H9 (cell line): ENCODE measurements around the gene CENPP. TPM values are rescaled to one million over a fixed set of nuclear protein-coding genes. Genes with fewer than 3 reads are reported as not detected.

Experiments used
- DNase-seq: peaks from one replicate; pipeline ENCODE4 v3.0.0-alpha.2; 2017
- H2AFZ ChIP-seq: one replicate; pipeline ENCODE4 v1.6.1; 2013; ENCODE audit warnings: mild to moderate bottlenecking, low read length, control low read depth, moderate library complexity
- H2AK5ac ChIP-seq: 2 replicates; pipeline ENCODE4 v1.6.1; 2013; ENCODE audit warnings: low read length, control low read depth, mixed read lengths; ENCODE audit not compliant: insufficient read length
- H2BK120ac ChIP-seq: one replicate; pipeline ENCODE4 v1.6.1; 2013; ENCODE audit warnings: low read depth, mild to moderate bottlenecking, low read length, control low read depth, inconsistent platforms; ENCODE audit not compliant: poor library complexity, severe bottlenecking
- H2BK12ac ChIP-seq: 2 replicates; pipeline ENCODE4 v1.6.1; 2013; ENCODE audit warnings: low read length, control low read depth, mixed read lengths, low read depth; ENCODE audit not compliant: insufficient read length
- H2BK15ac ChIP-seq: 2 replicates; pipeline ENCODE4 v1.6.1; 2013; ENCODE audit warnings: low read depth, low read length, control low read depth
- H2BK20ac ChIP-seq: one replicate; pipeline ENCODE4 v1.6.1; 2013; ENCODE audit warnings: low read depth, mild to moderate bottlenecking, low read length, control low read depth, inconsistent platforms; ENCODE audit not compliant: poor library complexity, severe bottlenecking
- H2BK5ac ChIP-seq: 2 replicates; pipeline ENCODE4 v1.6.1; 2013; ENCODE audit warnings: low read length, control low read depth, mixed read lengths; ENCODE audit not compliant: insufficient read length
- H3K14ac ChIP-seq: 2 replicates; pipeline ENCODE4 v1.6.1; 2013; ENCODE audit warnings: low read length, control low read depth; ENCODE audit not compliant: insufficient read depth
- H3K18ac ChIP-seq: 2 replicates; pipeline ENCODE4 v1.6.1; 2013; ENCODE audit warnings: low read depth, mild to moderate bottlenecking, mixed read lengths, low read length, control low read depth; ENCODE audit not compliant: insufficient read length
- H3K23ac ChIP-seq: 2 replicates; pipeline ENCODE4 v1.6.1; 2013; ENCODE audit warnings: low read length, control low read depth, mixed read lengths, low read depth; ENCODE audit not compliant: insufficient read length
- H3K23me2 ChIP-seq: 2 replicates; pipeline ENCODE4 v1.6.1; 2013; ENCODE audit warnings: low read depth, mild to moderate bottlenecking, mixed read lengths, low read length, control low read depth; ENCODE audit not compliant: insufficient read length, poor library complexity, severe bottlenecking
- H3K27ac ChIP-seq: 2 replicates; pipeline ENCODE4 v1.5.1; 2013; ENCODE audit warnings: low read length, control low read depth, mixed read lengths, low read depth; ENCODE audit not compliant: insufficient read length
- H3K27me3 ChIP-seq: 2 replicates; pipeline ENCODE4 v1.6.1; 2013; ENCODE audit warnings: low read length, control low read depth, inconsistent platforms; ENCODE audit not compliant: insufficient read depth
- H3K4ac ChIP-seq: 2 replicates; pipeline ENCODE4 v1.6.1; 2013; ENCODE audit warnings: low read depth, mild to moderate bottlenecking, control low read depth, inconsistent platforms, low read length, moderate library complexity
- H3K4me1 ChIP-seq: 2 replicates; pipeline ENCODE4 v1.6.1; 2013; ENCODE audit warnings: low read length, control low read depth, inconsistent platforms; ENCODE audit not compliant: insufficient read depth
- H3K4me2 ChIP-seq: 2 replicates; pipeline ENCODE4 v1.6.1; 2013; ENCODE audit warnings: low read length, control low read depth, mixed read lengths; ENCODE audit not compliant: insufficient read length, insufficient read depth
- H3K56ac ChIP-seq: 2 replicates; pipeline ENCODE4 v1.6.1; 2013; ENCODE audit warnings: low read depth, mild to moderate bottlenecking, mixed read lengths, low read length, control low read depth; ENCODE audit not compliant: insufficient read length
- H3K79me1 ChIP-seq: 2 replicates; pipeline ENCODE4 v1.6.1; 2013; ENCODE audit warnings: low read depth, mild to moderate bottlenecking, moderate library complexity, low read length, control low read depth, inconsistent platforms; ENCODE audit not compliant: insufficient read depth, poor library complexity, severe bottlenecking
- H3K79me2 ChIP-seq: 2 replicates; pipeline ENCODE4 v1.6.1; 2013; ENCODE audit warnings: low read length, control low read depth, inconsistent platforms; ENCODE audit not compliant: insufficient read depth
- H3K9ac ChIP-seq: 2 replicates; pipeline ENCODE4 v1.6.1; 2013; ENCODE audit warnings: low read length, control low read depth, mixed read lengths; ENCODE audit not compliant: insufficient read length; ENCODE audit errors: extremely low read depth
- H3K9me3 ChIP-seq: one replicate; pipeline ENCODE4 v1.6.1; 2013; ENCODE audit warnings: low read depth, low read length, inconsistent platforms; ENCODE audit not compliant: control insufficient read depth
- H3T11ph ChIP-seq: one replicate; pipeline ENCODE4 v1.6.1; 2013; ENCODE audit warnings: mild to moderate bottlenecking, low read length, control low read depth, inconsistent platforms
- H4K20me1 ChIP-seq: one replicate; pipeline ENCODE4 v1.6.1; 2013; ENCODE audit not compliant: control insufficient read depth, insufficient read length, insufficient read depth
- H4K5ac ChIP-seq: 2 replicates; pipeline ENCODE4 v1.6.1; 2013; ENCODE audit warnings: low read depth, mild to moderate bottlenecking, mixed read lengths, low read length, control low read depth; ENCODE audit not compliant: insufficient read length
- H4K8ac ChIP-seq: replicated peaks from 2 replicates; pipeline ENCODE4 v1.6.1; 2013; ENCODE audit warnings: low read length, control low read depth, mixed read lengths, low read depth; ENCODE audit not compliant: insufficient read length
- H4K91ac ChIP-seq: 2 replicates; pipeline ENCODE4 v1.6.1; 2013; ENCODE audit warnings: low read depth, mild to moderate bottlenecking, moderate library complexity, mixed read lengths, low read length, control low read depth; ENCODE audit not compliant: insufficient read length
- H3K27ac Mint-ChIP-seq, 3 experiments: 2 replicates in 2 of 3; 3 replicates in 1 of 3; pipeline ENCODE4 v1.8.0; 2020 to 2021; ENCODE audit warnings: mixed read lengths in 3 of 3, mild to moderate bottlenecking in 1 of 3, moderate library complexity in 1 of 3
- H3K27me3 Mint-ChIP-seq: 2 replicates; pipeline ENCODE4 v1.8.0; 2021; ENCODE audit warnings: low read depth, mild to moderate bottlenecking, moderate library complexity, mixed read lengths
- H3K36me3 Mint-ChIP-seq, 3 experiments: 2 replicates in 2 of 3; 3 replicates in 1 of 3; pipeline ENCODE4 v1.8.0; 2020 to 2021; ENCODE audit warnings: low read depth in 3 of 3, mixed read lengths in 3 of 3; ENCODE audit not compliant: insufficient read depth in 1 of 3
- H3K4me1 Mint-ChIP-seq, 2 experiments: 2 replicates each; pipeline ENCODE4 v1.8.0; 2020; ENCODE audit warnings: mixed read lengths in 2 of 2
- H3K4me3 Mint-ChIP-seq, 2 experiments: 2 replicates in 1 of 2; 3 replicates in 1 of 2; pipeline ENCODE4 v1.8.0; 2020 to 2021; ENCODE audit warnings: mild to moderate bottlenecking in 2 of 2, mixed read lengths in 2 of 2, moderate library complexity in 1 of 2
- H3K9me3 Mint-ChIP-seq, 2 experiments: 2 replicates in 1 of 2; 3 replicates in 1 of 2; pipeline ENCODE4 v1.8.0; 2020; ENCODE audit warnings: mild to moderate bottlenecking in 2 of 2, mixed read lengths in 2 of 2, moderate library complexity in 1 of 2
- CTCF ChIP-seq: fragments of 200-600 bp; sonication (generic); conservative IDR thresholded peaks from 3 replicates; pipeline ENCODE4 v1.8.0; 2021; ENCODE audit warnings: antibody characterized with exemption, mild to moderate bottlenecking
- WGBS: extraction: QIAGEN DNeasy Blood & Tissue Kit; methylation state at CpG from one replicate; pipeline ENCODE4 v1.1.7; 2013; ENCODE audit warnings: missing lambda C conversion rate, low lambda C conversion rate, mixed read lengths; ENCODE audit not compliant: insufficient read length; ENCODE audit errors: extremely low coverage; 5-methylcytosine and 5-hydroxymethylcytosine counted together
- total RNA-seq: library from RNA; stranded (reverse); gene quantifications from 2 replicates; pipeline ENCODE4 v1.2.1, GENCODE V29; 2021

CENPP gene
- total RNA-seq, 1 experiment from 2014 or later: 9.1 TPM

- Mint-ChIP-seq H3K4me3 (no peak overlapping the region), H3K36me3 (peaks cover 0 to 53% (median 13%) of the 10 kb centered on the region in 3 experiments; a peak in 5 of 7 replicates), H3K4me1 (no peaks in the 10 kb centered on the region), H3K27ac (no peak overlapping the region), H3K9me3 (no peaks in the 10 kb centered on the region), H3K27me3 (no peaks in the 10 kb centered on the region)
- no peak overlapping the region for H2BK20ac ChIP-seq
- H4K91ac ChIP-seq: no peak overlapping the region
- no peak overlapping the region for H3K27ac ChIP-seq
- H3K14ac ChIP-seq: no peak overlapping the region; the same call in 1 of the 2 replicates
- H2BK15ac ChIP-seq: no peak overlapping the region
- H3K4ac ChIP-seq: no peak overlapping the region
- no peaks in the 10 kb centered on the region for H3K79me2 ChIP-seq
- H3T11ph ChIP-seq: no peak overlapping the region
- no peaks in the 10 kb centered on the region for H3K79me1 ChIP-seq
- TF ChIP-seq CTCF: no peak
- H3K4me2 ChIP-seq: no peak overlapping the region
- H2AFZ ChIP-seq: no peak overlapping the region
- no peaks in the 10 kb centered on the region for H3K27me3 ChIP-seq
- no peak overlapping the region for H4K5ac ChIP-seq
- no peak overlapping the region for H4K8ac ChIP-seq
- H3K9ac ChIP-seq: no peak overlapping the region
- DNase-seq: peak; percentile 16
- no peak overlapping the region for H2AK5ac ChIP-seq
- H2BK12ac ChIP-seq: no peak overlapping the region
- no peak overlapping the region for H2BK120ac ChIP-seq
- no peak overlapping the region for H3K18ac ChIP-seq
- WGBS: no CpG with 5 or more reads among the region's 24 CpGs
- H3K4me1 ChIP-seq: no peaks in the 10 kb centered on the region
- H3K23me2 ChIP-seq: no peaks in the 10 kb centered on the region
- H2BK5ac ChIP-seq: no peak overlapping the region
- H3K9me3 ChIP-seq: no peaks in the 10 kb centered on the region
- H3K23ac ChIP-seq: no peak overlapping the region
- no peaks in the 10 kb centered on the region for H4K20me1 ChIP-seq
- H3K56ac ChIP-seq: no peak overlapping the region
Observed at GRCh38 chr9:92619601-92620300, 294.0 kb downstream of the CENPP start.
